Mesenchymal stem cell (in vitro differentiated cells and primary cell): ENCODE measurements around the gene RIN3. TPM values are rescaled to one million over a fixed set of nuclear protein-coding genes. Genes with fewer than 3 reads are reported as not detected.

Experiments
- DNase-seq: peaks from one replicate; pipeline ENCODE4 v3.0.0-alpha.2; 2013
- H2AFZ ChIP-seq: one replicate; pipeline ENCODE4 v1.6.1; 2013; ENCODE audit warnings: low read depth, mild to moderate bottlenecking, control low read depth, inconsistent platforms, low read length, moderate library complexity
- H2AK5ac ChIP-seq: 2 replicates; pipeline ENCODE4 v1.6.1; 2013; ENCODE audit warnings: low read length, moderate library complexity, mild to moderate bottlenecking, inconsistent platforms; ENCODE audit not compliant: severe bottlenecking
- H2BK120ac ChIP-seq: one replicate; pipeline ENCODE4 v1.6.1; 2013; ENCODE audit warnings: low read depth, mild to moderate bottlenecking, inconsistent platforms, low read length, moderate library complexity
- H2BK12ac ChIP-seq, 2 experiments: one replicate each; pipeline ENCODE4 v1.6.1; 2013; ENCODE audit warnings: inconsistent platforms in 2 of 2, low read length in 2 of 2, mild to moderate bottlenecking in 2 of 2, moderate library complexity in 2 of 2, control low read depth in 1 of 2
- H2BK15ac ChIP-seq: one replicate; pipeline ENCODE4 v1.6.1; 2013; ENCODE audit warnings: mild to moderate bottlenecking, low read depth, inconsistent platforms; ENCODE audit not compliant: poor library complexity, severe bottlenecking
- H2BK5ac ChIP-seq: 2 replicates; pipeline ENCODE4 v1.6.1; 2013; ENCODE audit warnings: low read depth, mild to moderate bottlenecking, low read length, control low read depth, inconsistent platforms; ENCODE audit not compliant: poor library complexity, severe bottlenecking
- H3K14ac ChIP-seq, 2 experiments: one replicate each; pipeline ENCODE4 v1.6.1; 2013; ENCODE audit warnings: inconsistent platforms in 2 of 2, low read length in 2 of 2, control low read depth in 1 of 2, mild to moderate bottlenecking in 1 of 2, moderate library complexity in 1 of 2
- H3K18ac ChIP-seq, 2 experiments: one replicate each; pipeline ENCODE4 v1.6.1; 2013; ENCODE audit warnings: inconsistent platforms in 2 of 2, low read length in 2 of 2, control low read depth in 1 of 2, low read depth in 1 of 2, mild to moderate bottlenecking in 1 of 2
- H3K23ac ChIP-seq, 2 experiments: one replicate each; pipeline ENCODE4 v1.6.1; 2013; ENCODE audit warnings: inconsistent platforms in 2 of 2, low read length in 2 of 2, mild to moderate bottlenecking in 2 of 2, moderate library complexity in 2 of 2, control low read depth in 1 of 2
- H3K27ac ChIP-seq: 2 replicates; pipeline ENCODE4 v1.5.1; 2013; ENCODE audit warnings: mild to moderate bottlenecking, moderate library complexity, low read length, control low read depth, inconsistent platforms; ENCODE audit not compliant: poor library complexity, severe bottlenecking
- H3K27me3 ChIP-seq, 2 experiments: 2 replicates each; pipeline versions ENCODE4 v1.6.1 to v1.7.0; 2013; ENCODE audit warnings: low read length in 2 of 2, mild to moderate bottlenecking in 2 of 2, moderate library complexity in 2 of 2, control low read depth in 1 of 2, inconsistent platforms in 1 of 2; ENCODE audit not compliant: control insufficient read depth in 1 of 2, insufficient read depth in 1 of 2
- H3K36me3 ChIP-seq, 2 experiments: 2 replicates each; pipeline versions ENCODE4 v1.6.1 to v1.7.0; 2013; ENCODE audit warnings: low read length in 2 of 2, control low read depth in 1 of 2, inconsistent platforms in 1 of 2, low read depth in 1 of 2, mild to moderate bottlenecking in 1 of 2; ENCODE audit not compliant: insufficient read depth in 2 of 2, control insufficient read depth in 1 of 2
- H3K4ac ChIP-seq, 2 experiments: one replicate each; pipeline ENCODE4 v1.6.1; 2013; ENCODE audit warnings: inconsistent platforms in 2 of 2, low read length in 2 of 2, mild to moderate bottlenecking in 2 of 2, moderate library complexity in 2 of 2, control low read depth in 1 of 2, low read depth in 1 of 2
- H3K4me1 ChIP-seq: 2 replicates; pipeline ENCODE4 v1.6.1; 2013; ENCODE audit warnings: low read depth, low read length, control low read depth; ENCODE audit not compliant: control insufficient read depth, insufficient read depth
- H3K4me2 ChIP-seq: 2 replicates; pipeline ENCODE4 v1.6.1; 2013; ENCODE audit warnings: low read length, mild to moderate bottlenecking, inconsistent platforms; ENCODE audit not compliant: poor library complexity, severe bottlenecking
- H3K4me3 ChIP-seq, 2 experiments: 2 replicates each; pipeline versions ENCODE4 v1.5.1 to v1.7.0; 2013; ENCODE audit warnings: low read length in 2 of 2, mild to moderate bottlenecking in 2 of 2, control low read depth in 1 of 2, low read depth in 1 of 2; ENCODE audit not compliant: insufficient read depth in 1 of 2
- H3K79me1 ChIP-seq: replicated peaks from 2 replicates; pipeline ENCODE4 v1.6.1; 2013; ENCODE audit warnings: mild to moderate bottlenecking, control low read depth, low read length, inconsistent platforms; ENCODE audit not compliant: poor library complexity, severe bottlenecking
- H3K9ac ChIP-seq: 2 replicates; pipeline ENCODE4 v1.7.0; 2013; ENCODE audit warnings: mild to moderate bottlenecking, low read length, moderate library complexity
- H3K9me3 ChIP-seq: 2 replicates; pipeline ENCODE4 v1.7.0; 2013; ENCODE audit warnings: mild to moderate bottlenecking, low read length; ENCODE audit not compliant: control insufficient read depth
- H4K8ac ChIP-seq: one replicate; pipeline ENCODE4 v1.6.1; 2013; ENCODE audit warnings: inconsistent platforms, mild to moderate bottlenecking, low read length, moderate library complexity
- H4K91ac ChIP-seq: one replicate; pipeline ENCODE4 v1.6.1; 2013; ENCODE audit warnings: mild to moderate bottlenecking, low read length, inconsistent platforms
- WGBS: methylation state at CpG from one replicate; pipeline ENCODE4 v1.1.7; 2013; ENCODE audit warnings: mixed read lengths; 5-methylcytosine and 5-hydroxymethylcytosine counted together
- polyA plus RNA-seq, 2 experiments: library from polyadenylated mRNA; stranded (reverse); fragments of 200-250 nt; gene quantifications; one replicate each; pipeline ENCODE4 v1.2.3, GENCODE V29; 2013

The RIN3 gene, protein sequence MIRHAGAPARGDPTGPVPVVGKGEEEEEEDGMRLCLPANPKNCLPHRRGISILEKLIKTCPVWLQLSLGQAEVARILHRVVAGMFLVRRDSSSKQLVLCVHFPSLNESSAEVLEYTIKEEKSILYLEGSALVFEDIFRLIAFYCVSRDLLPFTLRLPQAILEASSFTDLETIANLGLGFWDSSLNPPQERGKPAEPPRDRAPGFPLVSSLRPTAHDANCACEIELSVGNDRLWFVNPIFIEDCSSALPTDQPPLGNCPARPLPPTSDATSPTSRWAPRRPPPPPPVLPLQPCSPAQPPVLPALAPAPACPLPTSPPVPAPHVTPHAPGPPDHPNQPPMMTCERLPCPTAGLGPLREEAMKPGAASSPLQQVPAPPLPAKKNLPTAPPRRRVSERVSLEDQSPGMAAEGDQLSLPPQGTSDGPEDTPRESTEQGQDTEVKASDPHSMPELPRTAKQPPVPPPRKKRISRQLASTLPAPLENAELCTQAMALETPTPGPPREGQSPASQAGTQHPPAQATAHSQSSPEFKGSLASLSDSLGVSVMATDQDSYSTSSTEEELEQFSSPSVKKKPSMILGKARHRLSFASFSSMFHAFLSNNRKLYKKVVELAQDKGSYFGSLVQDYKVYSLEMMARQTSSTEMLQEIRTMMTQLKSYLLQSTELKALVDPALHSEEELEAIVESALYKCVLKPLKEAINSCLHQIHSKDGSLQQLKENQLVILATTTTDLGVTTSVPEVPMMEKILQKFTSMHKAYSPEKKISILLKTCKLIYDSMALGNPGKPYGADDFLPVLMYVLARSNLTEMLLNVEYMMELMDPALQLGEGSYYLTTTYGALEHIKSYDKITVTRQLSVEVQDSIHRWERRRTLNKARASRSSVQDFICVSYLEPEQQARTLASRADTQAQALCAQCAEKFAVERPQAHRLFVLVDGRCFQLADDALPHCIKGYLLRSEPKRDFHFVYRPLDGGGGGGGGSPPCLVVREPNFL
- polyA plus RNA-seq (2013, experiment 1 of 2) = 19.4 TPM
- polyA plus RNA-seq (2013, experiment 2 of 2) = 19.3 TPM

DNA sequence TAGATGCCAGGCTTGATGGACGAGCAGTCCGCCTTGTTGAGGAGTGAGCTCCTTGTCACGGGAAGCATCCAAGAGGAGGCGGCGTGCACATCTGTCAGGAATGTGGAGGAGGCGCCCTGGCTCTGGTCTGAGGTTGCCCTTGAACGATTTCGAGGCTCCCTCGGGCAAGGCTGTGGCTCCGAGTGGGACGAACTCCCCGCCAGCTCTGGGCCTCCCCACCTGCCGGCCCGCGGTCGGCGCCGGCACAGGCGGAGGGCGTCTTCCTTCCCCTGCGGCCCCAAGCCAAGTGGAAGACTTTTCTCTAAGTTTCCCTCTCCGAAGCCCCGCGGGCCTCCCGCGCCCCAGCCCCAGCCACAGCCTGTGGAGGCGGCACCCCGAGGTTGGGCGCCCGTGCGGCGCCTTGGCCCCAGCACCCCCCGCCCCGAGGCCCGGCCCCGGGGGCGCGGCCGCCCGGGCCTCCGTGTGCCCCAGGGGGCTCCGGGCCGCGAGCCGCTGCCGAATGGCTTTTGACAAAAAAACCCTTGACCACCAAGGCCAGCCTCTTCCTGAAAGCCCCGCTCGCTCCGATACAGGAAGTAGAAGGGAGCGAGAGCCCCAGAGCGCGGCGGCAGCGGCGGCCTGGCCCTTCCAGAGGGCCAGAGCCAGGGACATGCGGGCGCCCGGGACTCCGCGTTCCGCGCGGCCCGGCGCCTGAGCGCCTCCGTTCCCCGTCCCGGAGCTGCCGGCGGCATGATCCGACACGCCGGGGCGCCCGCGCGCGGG is at the start of gene RIN3:
RIN3 (plus strand) TSS at position 578 of the 762 bp plus-strand sequence; CDS start at position 730, 152 bp downstream.
- peak within 1 kb of the TSS; percentile 72 for H3K4me2 ChIP-seq
- peak; percentile 82 for DNase-seq
- H3K27ac ChIP-seq = peak within 1 kb of the TSS; percentile 40
- peak within 1 kb of the TSS; percentile 95 for H4K8ac ChIP-seq
- peak within 1 kb of the TSS in 1 of 2 experiments; percentile 97 for H3K23ac ChIP-seq
- H4K91ac ChIP-seq = peak within 1 kb of the TSS; percentile 93
- peak within 1 kb of the TSS; percentile 84 to 91 for H3K4me3 ChIP-seq
- peak within 1 kb of the TSS; percentile 94 for H3K9ac ChIP-seq
- 5% methylated on average over 77 of the region's 79 CpGs for WGBS
- peak within 1 kb of the TSS; percentile 73 for H2AFZ ChIP-seq
- H3K4me1 ChIP-seq = peaks cover 25% of the 10 kb centered on the region
- peak within 1 kb of the TSS; percentile 79 to 95 for H3K18ac ChIP-seq
- H3K4ac ChIP-seq = peak within 1 kb of the TSS; percentile 95
- peaks cover 27% of the 10 kb centered on the region for H3K79me1 ChIP-seq
- H3K9me3 ChIP-seq = no peaks in the 10 kb centered on the region
- peak within 1 kb of the TSS; percentile 81 to 98 for H2BK12ac ChIP-seq
- peak within 1 kb of the TSS in 1 of 2 experiments; percentile 96 for H3K14ac ChIP-seq
- H2BK120ac ChIP-seq = peak within 1 kb of the TSS; percentile 93
- no peaks in the 10 kb centered on the region for H3K36me3 ChIP-seq
- peak within 1 kb of the TSS; percentile 98 for H2BK15ac ChIP-seq
- peak within 1 kb of the TSS; percentile 42 for H2AK5ac ChIP-seq
- H2BK5ac ChIP-seq = peak within 1 kb of the TSS; percentile 59
- no peaks in the 10 kb centered on the region for H3K27me3 ChIP-seq

DNA sequence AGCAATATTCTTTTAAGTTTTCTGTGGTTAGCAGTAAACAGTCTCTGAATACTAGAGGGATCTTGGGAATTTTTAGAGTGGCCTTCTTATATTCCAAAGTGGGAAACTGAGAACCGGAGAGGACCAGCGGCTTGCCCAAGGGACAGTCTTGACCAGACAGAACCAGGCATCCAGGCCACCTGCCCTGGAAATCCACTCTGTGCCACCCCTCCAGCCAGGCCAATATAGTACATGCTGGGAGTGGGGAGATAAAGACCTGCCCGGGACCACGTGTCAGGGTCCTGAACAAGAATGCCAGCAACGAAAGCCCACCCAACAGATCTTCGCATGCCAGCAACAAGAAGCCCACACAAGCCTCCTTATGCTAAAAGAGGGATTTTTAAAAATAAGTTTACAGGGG is 49.4 kb upstream of the RIN3 start:
- 93% methylated on average over 2 of the region's 6 CpGs for WGBS
- H3K36me3 ChIP-seq = no peaks in the 10 kb centered on the region
- no peak overlapping the region for H2BK5ac ChIP-seq
- no peak overlapping the region for H3K4me3 ChIP-seq
- H3K9ac ChIP-seq = no peak overlapping the region
- no peak overlapping the region for H4K8ac ChIP-seq
- H2BK12ac ChIP-seq = no peak overlapping the region
- no peak overlapping the region for H2AK5ac ChIP-seq
- H2BK15ac ChIP-seq = no peak overlapping the region
- no peaks in the 10 kb centered on the region for H3K79me1 ChIP-seq
- H3K23ac ChIP-seq = no peak overlapping the region
- peaks cover 6% of the 10 kb centered on the region for H3K9me3 ChIP-seq
- no peak overlapping the region for H3K27ac ChIP-seq
- H3K4ac ChIP-seq = no peak overlapping the region
- no peak overlapping the region for H3K4me2 ChIP-seq
- H3K14ac ChIP-seq = no peak overlapping the region
- DNase-seq = no peak
- H2AFZ ChIP-seq = no peak overlapping the region
- H3K18ac ChIP-seq = no peak overlapping the region
- no peaks in the 10 kb centered on the region for H3K27me3 ChIP-seq
- peaks cover 6% of the 10 kb centered on the region for H3K4me1 ChIP-seq
- H4K91ac ChIP-seq = no peak overlapping the region
- no peak overlapping the region for H2BK120ac ChIP-seq

DNA sequence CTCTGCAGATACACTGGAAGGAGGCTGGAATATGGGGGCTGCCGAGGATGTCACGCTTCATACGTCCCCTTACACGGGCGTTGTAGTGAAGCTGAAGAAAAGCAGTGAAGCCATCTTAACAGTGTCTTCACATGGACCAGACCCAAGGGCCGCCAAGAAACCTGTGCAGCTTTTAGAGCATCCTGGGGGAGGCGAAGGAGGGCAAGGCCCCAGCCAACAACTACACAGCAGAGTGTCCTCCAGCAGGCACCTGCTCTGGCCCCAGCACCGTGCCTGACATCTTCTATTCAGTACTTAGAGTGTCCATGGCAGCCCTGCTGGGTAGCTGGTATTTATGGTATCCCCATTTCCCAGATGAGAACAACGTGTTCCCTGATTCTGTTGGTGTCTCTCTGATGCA is 48.9 kb upstream of the RIN3 start:
- Histone ChIP-seq H2AK5ac (no peak overlapping the region), H2BK120ac (no peak overlapping the region), H3K36me3 (no peaks in the 10 kb centered on the region), H3K23ac (no peak overlapping the region), H2AFZ (no peak overlapping the region), H3K9me3 (peaks cover 6% of the 10 kb centered on the region), H3K4me2 (no peak overlapping the region), H3K4me3 (no peak overlapping the region), H3K27ac (no peak overlapping the region), H3K79me1 (no peaks in the 10 kb centered on the region), H4K91ac (no peak overlapping the region), H2BK5ac (no peak overlapping the region), H4K8ac (no peak overlapping the region), H3K18ac (no peak overlapping the region), H2BK15ac (no peak overlapping the region), H3K27me3 (no peaks in the 10 kb centered on the region), H3K9ac (no peak overlapping the region), H3K14ac (no peak overlapping the region), H3K4me1 (peaks cover 6% of the 10 kb centered on the region), H3K4ac (no peak overlapping the region), H2BK12ac (no peak overlapping the region)
- WGBS = 92% methylated on average over 9 of the region's 9 CpGs
- DNase-seq = no peak
